KOPT-K1 (cell line): Measurements from ENCODE around the gene ABLIM2.

Source experiments
- H3K27ac ChIP-seq: fragments of 200-600 bp; sonication (generic); 2 replicates; pipeline ENCODE4 v1.5.1; 2016; ENCODE audit warnings: antibody characterized with exemption, mild to moderate bottlenecking, low read depth, low read length; ENCODE audit not compliant: poor library complexity, severe bottlenecking
- H3K36me3 ChIP-seq: fragments of 200-600 bp; sonication (generic); 2 replicates; pipeline ENCODE4 v1.5.1; 2017; ENCODE audit warnings: antibody characterized with exemption, mild to moderate bottlenecking, low read length, moderate library complexity; ENCODE audit not compliant: insufficient read depth
- H3K9me3 ChIP-seq: fragments of 200-600 bp; sonication (generic); 2 replicates; pipeline ENCODE4 v1.5.1; 2017; ENCODE audit warnings: antibody characterized with exemption, low read length, mild to moderate bottlenecking; ENCODE audit not compliant: insufficient read depth, poor library complexity, severe bottlenecking

Gene ABLIM2

DNA sequence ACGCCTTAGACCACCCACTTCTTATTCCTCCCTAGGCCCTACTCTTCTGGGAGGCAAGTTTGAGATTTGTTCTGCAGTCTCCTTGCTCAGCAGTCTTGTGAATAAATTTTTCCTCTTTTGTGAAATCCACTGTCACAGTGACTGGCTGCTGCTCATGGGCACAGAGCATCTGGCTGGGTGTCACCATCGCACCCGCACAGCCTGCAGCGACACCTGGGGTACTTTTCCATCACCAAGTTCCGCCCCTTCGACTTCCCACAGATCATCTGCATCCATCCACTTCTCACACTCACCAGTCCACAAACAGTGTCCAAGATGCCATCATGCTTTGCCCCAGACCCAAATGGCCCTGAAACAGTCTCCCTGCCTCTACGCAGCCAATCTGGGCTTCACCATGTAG, 182.6 kb downstream of the ABLIM2 start:
- no peaks in the 10 kb centered on the region for H3K36me3 ChIP-seq
- H3K27ac ChIP-seq, result no peak overlapping the region
- no peaks in the 10 kb centered on the region for H3K9me3 ChIP-seq

DNA sequence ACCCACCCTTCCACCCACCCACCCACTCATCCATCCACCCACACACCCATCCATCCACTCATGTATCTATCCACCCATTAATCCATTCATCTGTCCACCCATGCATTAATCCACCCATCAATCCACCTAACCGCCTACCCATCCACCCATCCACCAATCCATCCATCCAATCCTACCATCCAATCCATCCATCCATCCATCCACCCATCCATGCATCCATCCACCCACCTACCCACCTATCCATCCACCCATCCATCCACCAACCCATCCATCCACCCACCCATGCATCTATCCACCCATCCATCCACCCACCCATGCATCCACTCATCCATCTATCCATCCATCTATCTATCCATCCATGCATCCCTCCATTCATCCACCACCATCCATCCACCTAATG, 184.2 kb downstream of the ABLIM2 start:
- Histone ChIP-seq H3K36me3 (no peaks in the 10 kb centered on the region), H3K9me3 (no peaks in the 10 kb centered on the region), H3K27ac (no peak overlapping the region)

DNA sequence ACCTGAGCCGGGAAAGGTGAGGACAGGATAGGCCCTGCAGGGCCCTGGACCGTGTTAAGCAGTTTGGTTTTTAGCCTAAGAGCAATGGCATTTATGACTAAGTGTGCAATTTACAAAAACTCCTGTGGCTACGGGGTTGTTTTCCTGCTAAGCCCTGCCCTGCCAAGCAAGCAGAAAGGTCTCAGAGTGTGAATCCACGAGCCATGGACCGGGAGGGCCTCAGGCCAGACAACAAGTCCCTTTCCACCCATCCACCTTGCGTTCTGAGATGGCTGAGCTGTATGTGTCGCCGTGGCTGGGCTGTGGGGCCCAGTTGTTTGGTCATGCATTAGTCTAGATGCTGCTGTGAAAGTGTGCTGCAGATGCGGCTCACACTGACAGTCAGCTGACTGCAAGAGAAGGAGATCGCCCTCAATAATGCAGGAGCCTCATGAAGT, 185.1 kb downstream of the ABLIM2 start:
- Histone ChIP-seq H3K9me3 (no peaks in the 10 kb centered on the region), H3K36me3 (no peaks in the 10 kb centered on the region), H3K27ac (no peak overlapping the region)

DNA sequence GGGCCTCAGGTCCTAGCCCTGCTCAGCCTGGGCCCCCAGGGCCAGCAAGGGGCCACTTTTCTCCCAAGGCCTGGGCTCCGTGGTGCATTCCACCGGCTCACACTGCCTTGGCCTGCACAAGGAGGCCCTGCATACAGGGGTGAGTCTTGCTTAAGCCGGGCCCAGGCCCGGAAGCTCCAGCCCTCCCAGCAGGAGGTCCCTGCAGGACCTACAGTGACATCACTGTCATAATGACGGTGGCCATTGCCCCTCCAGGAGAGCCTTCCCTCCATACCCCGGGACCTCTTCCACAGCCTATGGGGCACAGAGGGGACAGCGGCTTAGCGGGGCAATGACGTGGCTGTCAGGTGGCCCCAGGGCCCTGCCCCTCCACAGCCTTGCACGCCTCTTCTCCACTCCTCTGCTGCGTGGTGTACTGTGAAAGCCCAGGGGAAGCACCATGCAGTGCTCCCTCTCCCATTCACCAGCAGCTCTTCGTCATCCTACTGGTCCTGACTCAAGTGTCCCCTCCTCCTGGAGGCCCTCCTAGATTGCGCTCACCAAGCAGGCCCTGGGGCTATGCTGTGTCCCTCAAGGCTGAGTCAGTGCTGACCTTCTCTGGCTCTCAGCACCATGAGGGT, 186.6 kb downstream of the ABLIM2 start:
- Histone ChIP-seq H3K36me3 (no peaks in the 10 kb centered on the region), H3K9me3 (no peaks in the 10 kb centered on the region), H3K27ac (no peak overlapping the region)

DNA sequence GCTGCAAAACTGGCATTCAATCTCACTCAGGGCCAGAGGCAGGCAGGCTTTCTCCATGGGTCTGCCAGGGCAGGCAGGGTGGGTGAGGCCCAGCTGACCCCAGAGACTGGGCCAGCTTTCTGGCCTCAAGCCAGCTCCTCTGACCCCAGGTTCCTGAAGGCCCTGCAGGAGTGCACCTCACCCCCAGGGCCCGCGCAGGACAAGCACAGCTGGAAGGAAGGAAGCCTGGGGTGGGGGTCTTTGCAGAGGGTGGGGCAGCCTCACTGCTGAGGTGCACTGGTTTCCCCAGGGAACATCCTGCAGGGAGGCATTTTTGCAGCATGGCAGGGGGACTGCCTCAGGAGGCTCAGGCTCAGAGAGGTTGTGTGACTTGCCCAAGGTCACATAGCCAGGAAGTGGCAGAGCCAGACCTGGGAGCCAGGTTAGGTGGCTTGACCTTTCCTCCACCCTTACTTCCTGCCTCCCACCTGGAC, 187.4 kb downstream of the ABLIM2 start:
- Histone ChIP-seq H3K36me3 (no peaks in the 10 kb centered on the region), H3K9me3 (no peaks in the 10 kb centered on the region), H3K27ac (no peak overlapping the region)

DNA sequence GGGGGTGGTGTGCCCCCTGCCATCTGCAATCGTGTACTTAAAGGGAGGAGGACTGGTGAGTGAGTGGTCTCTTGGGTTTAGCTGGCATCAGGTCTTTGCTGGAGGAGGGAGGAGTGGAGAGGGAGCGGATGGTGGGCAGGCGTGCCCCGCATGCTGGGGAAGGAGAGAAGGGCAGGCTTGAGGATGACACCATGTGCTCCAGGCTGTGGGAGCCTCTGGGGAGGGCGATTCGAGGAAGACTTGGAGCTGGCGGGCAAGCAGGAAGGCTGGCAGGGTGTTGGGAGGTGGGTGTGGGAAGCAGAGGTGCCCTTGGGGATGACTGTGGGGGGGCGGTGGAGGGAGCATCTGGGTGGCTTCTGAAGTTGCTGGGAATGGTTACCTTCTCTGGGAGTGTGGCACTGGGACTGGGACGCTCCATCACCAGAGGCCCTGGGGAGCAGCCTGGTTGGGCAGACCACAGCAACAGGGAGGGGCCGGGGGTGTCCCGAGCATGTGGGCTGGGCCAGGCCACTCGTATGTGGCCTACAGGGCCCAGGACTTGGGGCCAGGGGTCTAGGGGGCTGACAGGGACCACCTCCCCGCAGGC, 188.2 kb downstream of the ABLIM2 start:
- Histone ChIP-seq H3K9me3 (no peaks in the 10 kb centered on the region), H3K27ac (no peak overlapping the region)

DNA sequence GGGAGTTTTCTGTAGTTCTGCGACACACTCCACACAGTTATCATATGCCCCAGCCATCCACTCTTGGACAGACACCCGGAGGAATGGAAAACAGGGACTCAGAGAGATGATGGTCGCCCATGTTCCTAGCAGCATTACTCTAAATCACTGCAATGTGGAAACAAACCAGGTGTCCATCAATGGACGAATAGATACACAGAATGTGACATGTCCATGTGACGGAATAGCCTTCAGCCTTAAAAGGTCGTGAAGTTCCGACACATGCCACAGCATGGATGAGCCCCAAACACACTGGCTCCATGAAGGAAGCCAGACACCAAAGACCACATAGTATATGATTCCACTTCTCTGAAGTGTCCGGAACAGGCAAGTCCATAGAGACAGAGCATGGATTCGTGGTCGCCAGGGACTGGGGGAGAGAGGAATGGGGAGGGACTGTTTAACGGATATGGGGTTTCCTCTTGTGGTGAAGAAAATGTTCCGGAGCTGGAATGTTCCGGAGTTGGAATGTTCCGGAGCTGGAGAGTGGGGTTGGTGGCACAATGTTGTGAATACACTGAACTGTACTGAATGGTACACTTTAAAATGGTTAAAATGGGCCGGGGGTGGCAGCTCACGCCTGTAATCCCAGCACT, 190.2 kb downstream of the ABLIM2 start:
- H3K27ac ChIP-seq, result no peak overlapping the region
- no peaks in the 10 kb centered on the region for H3K9me3 ChIP-seq
- H3K36me3 ChIP-seq, result no peaks in the 10 kb centered on the region

More for the DNA sequence above, 188.2 kb downstream of the ABLIM2 start:
- no peaks in the 10 kb centered on the region for H3K36me3 ChIP-seq

DNA sequence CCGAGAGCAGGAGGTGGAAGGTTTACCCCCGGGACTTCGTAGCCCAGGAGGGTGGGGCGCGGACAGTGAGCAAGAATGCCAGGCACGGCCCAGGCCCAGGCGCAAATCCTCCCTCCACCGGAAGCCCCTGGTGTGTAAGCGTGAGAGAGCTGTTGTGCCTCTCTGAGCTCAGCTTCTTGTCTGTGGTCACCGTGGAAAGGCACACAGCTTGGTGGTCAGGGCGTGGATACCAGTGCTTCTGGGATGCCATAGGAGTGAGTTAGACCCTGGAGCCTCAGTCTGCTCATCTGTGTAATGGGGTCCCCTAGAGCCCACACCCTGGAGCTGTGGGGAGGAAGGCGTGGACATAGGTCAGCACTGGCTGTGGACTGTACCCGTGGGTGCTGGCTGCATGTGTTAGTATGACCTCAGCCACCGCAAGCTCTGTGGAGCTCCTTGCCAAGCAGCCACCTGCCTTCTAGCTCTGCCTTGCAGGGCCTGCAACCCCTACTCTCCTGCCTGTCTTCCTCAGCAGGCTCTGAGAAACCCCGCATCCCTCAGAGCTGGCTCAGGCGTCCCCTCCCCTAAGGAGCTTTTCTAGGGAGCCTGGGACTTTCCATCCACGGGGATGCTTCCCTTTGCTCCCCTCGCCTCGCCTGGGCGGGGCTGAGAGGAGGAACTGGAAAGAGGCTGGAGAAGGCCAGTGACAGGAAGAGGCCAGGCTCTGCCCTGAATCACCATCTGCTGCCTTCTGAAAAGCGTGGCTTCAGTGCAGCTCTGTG, 190.9 kb downstream of the ABLIM2 start:
- no peaks in the 10 kb centered on the region for H3K9me3 ChIP-seq
- no peaks in the 10 kb centered on the region for H3K36me3 ChIP-seq
- no peak overlapping the region for H3K27ac ChIP-seq

DNA sequence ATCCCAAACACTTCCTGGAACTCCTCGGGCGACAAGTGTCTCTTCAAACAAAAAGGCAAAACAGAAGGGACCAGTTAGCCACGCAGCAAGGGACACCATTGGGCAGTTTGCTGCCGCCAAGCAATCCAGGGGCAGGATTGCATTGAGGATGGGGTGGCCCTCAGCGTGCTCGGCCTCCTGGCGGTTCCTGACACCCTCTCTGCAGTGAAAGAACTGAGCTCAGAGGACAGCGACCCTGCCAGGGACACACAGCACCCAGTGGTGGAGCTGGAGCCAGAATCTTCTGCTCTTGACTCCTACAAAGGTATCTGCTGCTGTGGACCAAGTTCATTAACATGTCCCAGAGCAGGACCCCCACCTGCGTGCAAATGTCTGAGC, 191.6 kb downstream of the ABLIM2 start:
- Histone ChIP-seq H3K27ac (no peak overlapping the region), H3K36me3 (no peaks in the 10 kb centered on the region), H3K9me3 (no peaks in the 10 kb centered on the region)

DNA sequence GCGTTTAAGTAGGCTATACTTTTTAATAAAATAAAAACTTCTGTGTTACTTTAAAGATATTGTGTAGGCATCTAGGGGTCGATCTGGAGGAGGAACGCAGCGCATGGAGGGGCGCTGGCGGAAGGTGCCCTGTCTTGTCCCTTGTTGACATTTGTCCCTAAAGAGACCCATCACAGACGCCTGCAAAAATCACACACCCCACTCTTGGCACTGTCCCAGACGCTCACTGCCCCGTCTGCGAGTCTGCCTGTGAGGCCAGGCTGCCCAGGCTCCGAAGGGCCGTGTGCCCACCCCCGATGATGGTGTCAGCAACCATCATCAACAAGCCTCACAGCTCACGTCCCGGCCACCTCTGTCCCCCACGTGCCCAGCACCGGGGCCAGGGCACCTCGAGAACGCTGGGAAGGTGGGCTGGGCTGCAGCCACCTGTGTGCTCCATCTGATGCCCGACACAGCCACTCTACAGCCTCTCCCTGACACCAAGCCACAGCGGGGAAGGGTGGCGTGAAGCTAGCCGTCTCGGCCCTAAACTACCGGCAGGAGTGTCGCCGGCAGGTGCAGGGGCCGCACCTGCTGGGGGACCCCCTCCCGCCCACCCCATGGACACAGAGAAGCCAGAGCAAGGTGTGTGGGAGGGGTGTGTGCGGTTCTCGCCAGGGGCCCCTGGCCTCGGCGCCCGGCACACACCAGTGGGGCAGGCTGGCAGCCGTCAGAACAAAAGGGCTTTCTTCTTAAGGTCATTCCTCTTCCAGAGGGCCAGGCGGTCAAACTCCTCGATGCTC, 192.1 kb downstream of the ABLIM2 start:
- Histone ChIP-seq H3K36me3 (no peaks in the 10 kb centered on the region), H3K27ac (no peak overlapping the region), H3K9me3 (no peaks in the 10 kb centered on the region)

DNA sequence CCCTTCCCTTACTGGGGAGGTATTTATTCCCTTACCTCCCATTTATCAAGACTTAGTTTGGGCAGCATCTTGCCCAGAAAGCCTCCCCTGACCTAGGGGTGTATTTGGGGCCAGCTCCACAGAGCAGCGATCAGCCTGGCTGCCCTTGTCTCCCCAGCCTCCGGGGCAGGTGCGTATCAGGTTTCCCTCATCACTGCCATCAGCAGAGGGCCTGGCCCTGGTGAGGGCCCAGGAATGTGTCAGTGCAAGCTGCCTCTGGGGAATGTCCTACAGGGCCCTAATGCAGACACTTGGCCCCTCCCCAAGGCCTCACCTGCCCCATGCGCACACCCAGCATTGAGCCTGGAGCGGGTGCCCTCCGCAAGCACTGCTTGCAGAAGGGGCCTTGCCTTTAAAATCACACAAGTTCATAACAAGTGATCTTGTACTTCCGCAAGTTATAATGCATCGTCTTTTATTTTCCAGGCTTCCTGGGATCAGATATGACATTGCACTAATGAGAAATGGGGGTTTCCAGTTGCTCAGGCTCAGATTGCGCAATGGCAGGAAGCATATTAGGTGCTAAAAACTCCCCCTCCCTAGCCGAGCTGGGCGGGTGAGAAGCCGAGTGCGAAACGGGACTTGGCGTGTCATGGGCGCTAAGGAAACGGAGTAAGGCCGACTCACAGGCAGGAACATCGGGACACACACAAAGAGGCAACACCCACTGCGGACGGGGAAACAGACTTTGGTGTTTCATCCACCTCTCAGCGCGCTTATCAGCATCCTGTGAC, 193.5 kb downstream of the ABLIM2 start:
- Histone ChIP-seq H3K36me3 (no peaks in the 10 kb centered on the region), H3K9me3 (no peaks in the 10 kb centered on the region), H3K27ac (no peak overlapping the region)

DNA sequence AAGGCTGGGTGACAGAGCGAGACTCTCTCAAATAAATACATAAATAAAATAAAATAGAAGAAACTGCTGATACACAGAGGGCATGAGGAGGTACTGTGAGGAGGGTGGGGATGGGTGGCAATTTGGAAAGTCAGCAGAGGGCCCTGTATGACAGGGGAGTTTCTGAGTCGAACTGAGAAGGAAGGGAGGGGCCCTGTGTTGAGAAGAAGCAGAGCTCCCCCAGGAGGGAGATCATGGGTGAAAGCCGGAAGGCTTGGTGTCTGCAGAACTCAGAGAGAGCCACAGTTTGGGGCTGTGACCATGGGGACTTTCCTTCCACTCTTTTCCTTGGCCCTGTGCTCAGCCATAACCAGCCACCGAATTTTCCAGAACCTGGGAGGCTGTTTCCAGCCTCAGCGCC, 194.2 kb downstream of the ABLIM2 start:
- Histone ChIP-seq H3K27ac (no peak overlapping the region), H3K9me3 (no peaks in the 10 kb centered on the region)

DNA sequence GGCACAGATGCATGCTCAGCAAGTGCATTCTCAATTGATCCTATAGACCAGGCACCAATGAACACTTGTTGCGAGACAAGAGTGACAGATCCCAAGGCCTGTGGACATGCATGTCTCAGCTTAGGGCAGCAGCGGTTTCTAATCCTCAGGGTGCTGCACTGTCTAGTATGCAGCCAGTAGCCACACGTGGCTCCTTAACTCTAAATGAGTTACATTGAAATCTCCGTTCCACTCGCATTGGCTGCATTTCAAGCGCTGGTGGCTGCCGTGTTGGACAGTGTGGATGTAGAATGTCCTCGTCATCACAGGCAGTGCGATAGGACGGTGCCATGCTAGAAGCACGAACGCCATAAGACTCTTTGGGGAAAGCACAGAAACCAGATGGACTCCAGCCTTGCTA, 194.9 kb downstream of the ABLIM2 start:
- no peaks in the 10 kb centered on the region for H3K36me3 ChIP-seq
- no peaks in the 10 kb centered on the region for H3K9me3 ChIP-seq
- H3K27ac ChIP-seq, result no peak overlapping the region

More for the DNA sequence above, 194.2 kb downstream of the ABLIM2 start:
- H3K36me3 ChIP-seq, result no peaks in the 10 kb centered on the region
